Glomerular visceral epithelial cell (primary cell): ENCODE results near the gene C7orf57.

Experiments used
- DNase-seq: peaks from one replicate; pipeline ENCODE4 v3.0.0-alpha.2; 2016; ENCODE audit errors: extremely low spot score

C7orf57 gene

DNA sequence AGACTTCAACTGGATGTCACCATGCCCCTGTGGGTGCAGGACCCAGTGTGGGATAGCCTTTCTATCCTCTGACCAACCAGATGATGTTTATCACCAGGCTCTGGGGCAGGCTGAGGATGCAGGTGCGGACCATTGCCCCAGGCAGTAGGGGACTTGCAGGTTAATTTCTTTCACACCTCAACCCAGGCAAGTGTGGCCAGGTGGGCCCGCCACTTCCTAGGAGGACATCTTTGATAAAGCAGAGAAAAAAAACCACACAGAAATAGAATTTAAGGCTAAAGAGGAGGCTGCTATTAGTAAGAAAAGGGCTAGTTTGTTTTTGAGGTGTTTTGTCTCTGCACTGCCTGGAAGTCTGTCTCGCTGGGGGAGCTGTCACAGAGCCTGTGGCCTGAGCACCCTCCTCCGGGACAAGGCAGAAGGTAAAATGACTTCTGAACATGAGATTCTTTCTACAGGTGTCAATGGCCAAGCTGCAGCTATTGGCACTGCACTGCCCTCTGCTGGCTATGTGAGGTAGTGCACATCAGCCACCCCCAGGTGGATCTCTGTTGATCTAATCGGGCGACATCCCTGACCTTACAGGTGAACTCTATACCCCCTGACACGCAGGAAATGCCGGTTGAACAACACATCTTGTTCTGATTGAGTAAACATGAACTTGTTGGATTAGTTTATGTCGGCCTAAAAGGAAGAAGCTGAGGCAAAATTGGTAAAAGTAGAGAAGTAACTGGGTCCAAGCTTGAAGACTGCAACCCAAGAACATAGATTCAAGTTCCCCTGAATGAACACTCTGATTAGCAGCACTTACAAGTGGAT is 74.7 kb downstream of the C7orf57 start:
- DNase-seq: peak; percentile 63

DNA sequence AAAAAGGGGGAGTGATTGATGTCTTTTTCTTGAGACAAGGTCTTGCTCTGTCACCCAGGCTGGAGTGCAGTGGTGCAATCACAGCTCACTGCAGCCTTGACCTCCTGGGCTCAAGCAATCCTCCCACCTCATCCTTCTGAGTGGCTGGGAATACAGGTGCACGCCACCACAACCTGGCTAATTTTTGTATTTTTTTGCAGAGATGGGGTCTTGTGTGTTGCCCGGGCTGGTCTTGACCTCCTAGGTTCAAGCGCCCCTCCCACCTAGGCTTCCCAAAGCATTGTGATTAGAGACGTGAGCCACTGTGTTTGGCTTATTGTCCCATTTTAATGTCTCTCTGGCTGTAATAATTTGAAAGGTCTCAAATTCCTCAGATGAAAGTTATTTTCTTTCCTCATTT is 75.5 kb downstream of the C7orf57 start:
- DNase-seq: no peak
